GM23248 (cell line): ENCODE measurements around the gene MYOG.

Experiments
- EZH2 ChIP-seq: fragments of 200-600 bp; sonication (generic); IDR thresholded peaks from 2 replicates; pipeline ENCODE4 v1.6.1; 2018; ENCODE audit warnings: antibody characterized with exemption, mild to moderate bottlenecking; ENCODE audit not compliant: insufficient read depth, poor library complexity, severe bottlenecking
- EZH2phosphoT487 ChIP-seq: fragments of 200-600 bp; sonication (generic); IDR thresholded peaks from 2 replicates; pipeline ENCODE4 v1.6.1; 2018; ENCODE audit warnings: antibody characterized with exemption, moderate library complexity, mild to moderate bottlenecking, low read depth; ENCODE audit not compliant: insufficient read depth

DNA sequence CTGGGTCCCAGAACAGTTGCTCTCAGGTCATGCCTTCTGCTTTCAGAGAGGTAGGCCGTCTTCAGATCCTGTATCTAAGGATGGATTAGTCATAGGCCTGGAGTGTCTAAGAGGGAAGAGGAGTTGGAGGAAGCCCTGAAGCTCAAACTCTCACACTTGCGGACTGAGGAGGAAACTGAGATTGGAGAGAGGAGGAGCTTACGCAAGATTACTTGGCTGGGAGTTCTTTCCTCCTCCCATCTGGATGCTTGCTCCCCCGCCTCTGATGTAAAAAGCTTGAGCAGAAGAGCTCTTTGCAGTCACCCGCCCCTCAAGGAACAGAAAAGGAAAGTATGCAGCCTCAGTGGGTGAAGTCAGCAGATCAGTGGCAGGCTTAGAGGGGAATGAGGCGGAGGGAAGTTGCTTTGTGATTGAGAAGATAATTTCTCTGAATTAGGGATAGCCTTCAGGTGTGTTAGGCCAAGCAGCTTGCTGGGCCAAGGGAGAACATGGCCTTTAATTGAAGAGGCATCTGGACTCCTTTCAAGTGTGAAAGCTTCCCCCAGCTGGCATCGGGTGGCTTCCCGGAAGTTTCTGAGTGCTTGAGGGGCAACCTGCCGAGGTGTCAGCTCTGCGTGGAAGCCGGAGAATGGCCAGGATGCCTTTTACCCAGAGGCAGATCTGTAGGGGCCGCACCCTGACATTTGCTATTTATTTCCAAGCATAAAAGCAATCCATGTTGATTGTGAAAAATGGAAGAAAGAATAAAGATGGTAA lies 48.3 kb upstream of the MYOG start:
- TF ChIP-seq EZH2phosphoT487: no peak
- TF ChIP-seq EZH2: no peak
